Stimulated activated CD4-positive, alpha-beta T cell treated with anti-CD3 and anti-CD28 coated beads, Interleukin-4, amount 100 ng/mL, for 1 hour (primary cell): Measurements from ENCODE around the gene RPL13.

ENCODE experiments used
- DNase-seq: peaks from one replicate; pipeline ENCODE4 v3.0.0-alpha.2; 2020

The RPL13 gene

GRCh38 chr16:89560378-89561141, at the start of gene RPL13:
RPL13 (plus strand) TSS chr16:89560682; CDS start chr16:89560960, 278 bp downstream.
- DNase-seq = peak; percentile 92

GRCh38 chr16:89511374-89511773, 49.1 kb upstream of the RPL13 start:
- DNase-seq = no peak

- no peak for DNase-seq
These were observed 48.0 kb upstream of the RPL13 start for GRCh38 chr16:89512453-89512852.

- no peak for DNase-seq
These were observed 43.4 kb upstream of the RPL13 start for GRCh38 chr16:89517128-89517527.

GRCh38 chr16:89519881-89520280, 40.6 kb upstream of the RPL13 start:
- DNase-seq = no peak

GRCh38 chr16:89522287-89522686, 38.2 kb upstream of the RPL13 start:
- DNase-seq = no peak

GRCh38 chr16:89523680-89524344, 36.7 kb upstream of the RPL13 start:
- DNase-seq = no peak

GRCh38 chr16:89525146-89525913, 35.2 kb upstream of the RPL13 start:
- DNase-seq = no peak

GRCh38 chr16:89529097-89529496, 31.4 kb upstream of the RPL13 start:
- no peak for DNase-seq

- no peak for DNase-seq
These were observed 29.8 kb upstream of the RPL13 start for GRCh38 chr16:89530401-89531381.

GRCh38 chr16:89531821-89532526, 28.5 kb upstream of the RPL13 start:
- no peak for DNase-seq

GRCh38 chr16:89534252-89534756, 26.2 kb upstream of the RPL13 start:
- no peak for DNase-seq

- no peak for DNase-seq
These were observed 24.1 kb upstream of the RPL13 start for GRCh38 chr16:89536371-89536770.

- DNase-seq = no peak
These were observed 23.5 kb upstream of the RPL13 start for GRCh38 chr16:89536886-89537548.

GRCh38 chr16:89537549-89537925, 22.9 kb upstream of the RPL13 start:
- DNase-seq = no peak

GRCh38 chr16:89538286-89538685, 22.2 kb upstream of the RPL13 start:
- no peak for DNase-seq

GRCh38 chr16:89540557-89540956, 19.9 kb upstream of the RPL13 start:
- no peak for DNase-seq

GRCh38 chr16:89541792-89542191, 18.7 kb upstream of the RPL13 start:
- DNase-seq = no peak

- DNase-seq = no peak
These were observed 16.4 kb upstream of the RPL13 start for GRCh38 chr16:89544113-89544512.

GRCh38 chr16:89544713-89545043, 15.8 kb upstream of the RPL13 start:
- DNase-seq = no peak
